H1 (cell line): ENCODE results near the gene KCNN4. TPM values are rescaled to one million over a fixed set of nuclear protein-coding genes. Genes with fewer than 3 reads are reported as not detected.
"Not testable (repeated sequence)": the region's sequence is repeated elsewhere in the genome, so short reads cannot be mapped to it uniquely, and the experiment has no call there.

Experiments
- CTCF ChIA-PET: fragments of 300-600 bp; sonication (Branson Sonifier 250); formaldehyde crosslinking; loops from one replicate; lab custom pipeline; 2021; ENCODE audit not compliant: partially characterized antibody; lab: Charles Lee
- POLR2A ChIA-PET: fragments of 300-600 bp; sonication (Branson Sonifier 250); formaldehyde crosslinking; loops from one replicate; lab custom pipeline; 2021; ENCODE audit warnings: inconsistent platforms; ENCODE audit not compliant: partially characterized antibody; lab: Charles Lee
- DNase-seq, 2 experiments: peaks; one replicate each; pipeline versions ENCODE4 v3.0.0 to v3.0.0-alpha.2; 2010 to 2022; ENCODE audit warnings: low spot score in 2 of 2, low read depth in 1 of 2, mixed read lengths in 1 of 2
- FAIRE-seq: peaks from 2 replicates; lab custom pipeline; 2011; peaks lifted over from hg19 to GRCh38; lab: Jason Lieb, UNC
- H2AFZ ChIP-seq: 2 replicates; pipeline ENCODE4 v1.8.1; 2012; ENCODE audit warnings: low read length, inconsistent platforms
- H2AK5ac ChIP-seq: 2 replicates; pipeline ENCODE4 v1.6.1; 2013; ENCODE audit warnings: low read depth, low read length
- H2BK120ac ChIP-seq: replicated peaks from 2 replicates; pipeline ENCODE3; 2013; ENCODE audit warnings: low read depth, low read length, inconsistent platforms
- H2BK12ac ChIP-seq: 2 replicates; pipeline ENCODE4 v1.6.1; 2013; ENCODE audit warnings: low read depth, low read length
- H2BK15ac ChIP-seq: 2 replicates; pipeline ENCODE4 v1.6.1; 2013; ENCODE audit warnings: low read length
- H2BK20ac ChIP-seq: 2 replicates; pipeline ENCODE4 v1.6.1; 2013; ENCODE audit warnings: low read length
- H2BK5ac ChIP-seq: 2 replicates; pipeline ENCODE4 v1.6.1; 2013; ENCODE audit warnings: low read depth, low read length
- H3K14ac ChIP-seq: 2 replicates; pipeline ENCODE4 v1.6.1; 2013; ENCODE audit warnings: inconsistent platforms; ENCODE audit not compliant: insufficient read length
- H3K18ac ChIP-seq: 2 replicates; pipeline ENCODE4 v1.6.1; 2013; ENCODE audit warnings: low read length; ENCODE audit errors: extremely low read depth
- H3K23ac ChIP-seq: 2 replicates; pipeline ENCODE4 v1.6.1; 2013; ENCODE audit warnings: inconsistent platforms; ENCODE audit not compliant: insufficient read length
- H3K23me2 ChIP-seq: 2 replicates; pipeline ENCODE4 v1.6.1; 2013; ENCODE audit warnings: low read depth, low read length
- H3K27ac ChIP-seq: 2 replicates; pipeline ENCODE4 v1.6.1; 2011; ENCODE audit warnings: low read depth, low read length, inconsistent platforms
- H3K27me3 ChIP-seq, 4 experiments: replicated peaks in 1 of 4; 1 replicate in 1 of 4; 2 replicates in 3 of 4; pipeline versions ENCODE4 v1.6.1 to v1.8.1; 2011 to 2013; ENCODE audit warnings: low read length in 3 of 4, mild to moderate bottlenecking in 3 of 4, inconsistent platforms in 2 of 4, mixed read lengths in 2 of 4, moderate library complexity in 1 of 4; ENCODE audit not compliant: control insufficient read depth in 3 of 4, insufficient read depth in 3 of 4; ENCODE audit errors: extremely low read depth in 1 of 4
- H3K36me3 ChIP-seq, 4 experiments: 2 replicates each; pipeline versions ENCODE4 v1.6.1 to v1.8.1; 2011 to 2013; ENCODE audit warnings: mild to moderate bottlenecking in 4 of 4, low read length in 3 of 4, moderate library complexity in 2 of 4, control low read depth in 1 of 4, inconsistent platforms in 1 of 4; ENCODE audit not compliant: insufficient read depth in 4 of 4, control insufficient read depth in 2 of 4
- H3K4ac ChIP-seq: replicated peaks from 2 replicates; pipeline ENCODE3; 2013; ENCODE audit warnings: low read length, low read depth, mixed read lengths, inconsistent platforms; ENCODE audit not compliant: insufficient read length
- H3K4me1 ChIP-seq, 4 experiments: replicated peaks in 1 of 4; 1 replicate in 1 of 4; 2 replicates in 3 of 4; pipeline versions ENCODE4 v1.6.1 to v1.8.1; 2011 to 2013; ENCODE audit warnings: low read length in 3 of 4, inconsistent platforms in 2 of 4, mixed read lengths in 1 of 4; ENCODE audit not compliant: insufficient read depth in 4 of 4, control insufficient read depth in 3 of 4
- H3K4me2 ChIP-seq, 2 experiments: 2 replicates each; pipeline versions ENCODE4 v1.6.1 to v1.8.1; 2011 to 2013; ENCODE audit warnings: low read depth in 2 of 2, low read length in 2 of 2, control low read depth in 1 of 2, inconsistent platforms in 1 of 2, mild to moderate bottlenecking in 1 of 2; ENCODE audit not compliant: insufficient read depth in 1 of 2
- H3K4me3 ChIP-seq, 4 experiments: fragments of 200-600, 300-600 bp in 1 of 4; sonication (generic), shearing (Covaris generic), sonication (Bioruptor Twin) in 1 of 4; 2 replicates each; pipeline versions ENCODE4 v1.5.1 to v1.8.1; 2011 to 2016; ENCODE audit warnings: low read length in 4 of 4, low read depth in 3 of 4, control low read depth in 2 of 4, inconsistent platforms in 2 of 4, mild to moderate bottlenecking in 2 of 4, mixed read lengths in 1 of 4, moderate library complexity in 1 of 4; ENCODE audit not compliant: insufficient read depth in 2 of 4; ENCODE audit errors: extremely low read depth in 1 of 4
- H3K56ac ChIP-seq: replicated peaks from 2 replicates; pipeline ENCODE3; 2013; ENCODE audit warnings: low read depth, mild to moderate bottlenecking, mixed read lengths, low read length, inconsistent platforms; ENCODE audit not compliant: insufficient read length
- H3K79me1 ChIP-seq: 2 replicates; pipeline ENCODE4 v1.6.1; 2013; ENCODE audit warnings: low read depth, low read length, control low read depth
- H3K79me2 ChIP-seq, 2 experiments: 2 replicates each; pipeline versions ENCODE4 v1.6.1 to v1.8.1; 2012 to 2013; ENCODE audit warnings: low read length in 2 of 2, mild to moderate bottlenecking in 2 of 2, inconsistent platforms in 1 of 2; ENCODE audit not compliant: insufficient read depth in 2 of 2, control insufficient read depth in 1 of 2
- H3K9ac ChIP-seq, 4 experiments: replicated peaks in 1 of 4; 1 replicate in 1 of 4; 2 replicates in 3 of 4; pipeline versions ENCODE4 v1.6.1 to v1.8.1; 2011 to 2013; ENCODE audit warnings: low read depth in 3 of 4, low read length in 3 of 4, control low read depth in 2 of 4, mild to moderate bottlenecking in 2 of 4, moderate library complexity in 2 of 4, inconsistent platforms in 1 of 4; ENCODE audit errors: extremely low read depth in 1 of 4
- H3K9me3 ChIP-seq, 2 experiments: 2 replicates each; pipeline versions ENCODE4 v1.6.1 to v1.8.1; 2012 to 2013; ENCODE audit warnings: mild to moderate bottlenecking in 2 of 2, moderate library complexity in 2 of 2, control low read depth in 1 of 2, inconsistent platforms in 1 of 2, low read depth in 1 of 2, low read length in 1 of 2, mixed read lengths in 1 of 2; ENCODE audit not compliant: insufficient read depth in 2 of 2
- H4K20me1 ChIP-seq, 2 experiments: replicated peaks in 1 of 2; 2 replicates each; pipeline versions ENCODE3 to v1.8.1; 2011 to 2013; ENCODE audit warnings: inconsistent platforms in 2 of 2, low read length in 2 of 2, mild to moderate bottlenecking in 1 of 2; ENCODE audit not compliant: insufficient read depth in 2 of 2, control insufficient read depth in 1 of 2
- H4K5ac ChIP-seq: 2 replicates; pipeline ENCODE4 v1.6.1; 2013; ENCODE audit warnings: low read length, low read depth, mixed read lengths, inconsistent platforms; ENCODE audit not compliant: insufficient read length
- H4K8ac ChIP-seq: 2 replicates; pipeline ENCODE4 v1.8.0; 2013; ENCODE audit warnings: mild to moderate bottlenecking, moderate library complexity, low read length, inconsistent platforms; ENCODE audit not compliant: insufficient read depth; ENCODE audit errors: extremely low read depth
- H4K91ac ChIP-seq: replicated peaks from 2 replicates; pipeline ENCODE3; 2013; ENCODE audit warnings: low read length, mixed read lengths, inconsistent platforms; ENCODE audit not compliant: insufficient read length
- WGBS, 2 experiments: shearing (Covaris generic) in 1 of 2; methylation state at CpG; one replicate each; pipeline versions ENCODE4 v1.1.6 to v1.1.7; 2013 to 2015; ENCODE audit warnings: low lambda C conversion rate in 2 of 2, mixed read lengths in 2 of 2, inconsistent platforms in 1 of 2, low coverage in 1 of 2, missing lambda C conversion rate in 1 of 2; ENCODE audit not compliant: insufficient replicate concordance in 2 of 2, insufficient coverage in 1 of 2, insufficient read length in 1 of 2; ENCODE audit errors: extremely low coverage in 1 of 2, missing lambda C conversion rate in 1 of 2; 5-methylcytosine and 5-hydroxymethylcytosine counted together
- polyA plus RNA-seq, 7 experiments: library from polyadenylated mRNA; depleted of rRNA in 3 of 7; stranded (reverse) in 5 of 7; unstranded in 2 of 7; fragments of >200 nt in 5 of 7; fragments of 200-250 nt in 2 of 7; gene quantifications; 1 replicate in 5 of 7; 2 replicates in 1 of 7; 4 replicates in 1 of 7; pipeline versions ENCODE4 v1.2.1 to v1.2.3, GENCODE V29; 2011 to 2013; ENCODE audit warnings: missing spikeins in 2 of 7, mixed read lengths in 2 of 7
- total RNA-seq: library from RNA; stranded (reverse); fragmentation: NEBNext Ultra II Directional; extraction: Animal tissue kit (Norgen Biotek cat#: 25700); gene quantifications from 2 replicates; pipeline ENCODE4 v1.2.1, GENCODE V29; 2021

The KCNN4 gene
- total and polyA plus RNA-seq, 2 of the 8 experiments (the other 6 are each of a cell fraction or from before 2014, with no cell fraction given): 0.78 to 1.5 TPM

GRCh38 chr19:43774940-43775258 lies 5.9 kb downstream of the KCNN4 start:
- H3K56ac ChIP-seq, H2BK15ac ChIP-seq, H2BK120ac ChIP-seq, H3K14ac ChIP-seq, H3K79me2 ChIP-seq, H3K9me3 ChIP-seq, H3K36me3 ChIP-seq, H3K9ac ChIP-seq, H3K27ac ChIP-seq, H2AFZ ChIP-seq, H4K20me1 ChIP-seq, FAIRE-seq, H2BK20ac ChIP-seq, H3K23ac ChIP-seq, DNase-seq, H2AK5ac ChIP-seq, H3K23me2 ChIP-seq, H4K8ac ChIP-seq, H4K91ac ChIP-seq, H3K4ac ChIP-seq, H4K5ac ChIP-seq, H3K79me1 ChIP-seq, H3K18ac ChIP-seq, H2BK5ac ChIP-seq: not testable (repeated sequence)
- peaks cover 4 to 18% (median 10%) of the 10 kb centered on the region in 4 experiments for H3K4me1 ChIP-seq
- H2BK12ac ChIP-seq: peak overlapping the region; percentile 50; the same call in 1 of the 2 replicates
- H3K4me2 ChIP-seq: peak overlapping the region; percentile 76 to 95; a peak in 3 of 4 replicates
- WGBS, 2 experiments: 78% methylated on average over 11 of the region's 11 CpGs; no CpG with 5 or more reads in 1 of the 2 experiments
- H3K27me3 ChIP-seq: peaks cover 11 to 35% (median 28%) of the 10 kb centered on the region in 4 experiments
- H3K4me3 ChIP-seq: peak overlapping the region in 1 of 4 experiments; percentile 67; a peak in 2 of 8 replicates
- ChIA-PET POLR2A (interaction anchor here (1.3 to 5.3 kb wide), 3 partner anchors 20 to 160 kb away, joined by 3 to 23 read pairs (median 3); partner anchors contain the start of genes SMG9 and ZNF45), CTCF (interaction anchor here (0.7 to 37.0 kb wide), 5 partner anchors 12 to 122 kb away, joined by 3 to 703 read pairs (median 6); partner anchors contain the start of gene SMG9)
